ENCODE measurements around the gene ARHGEF37.

GRCh38 chr5:149680810-149681221, 99.5 kb downstream of the ARHGEF37 start:
- peak; percentile 87 for TF ChIP-seq SPI1 (IDR thresholded peaks at IDR 0.05; ENCODE audit: borderline replicate concordance, low read depth, low read length)
- TF ChIP-seq HNRNPK (IDR thresholded peaks at IDR 0.05; ENCODE audit: low read depth, low read length, poor library complexity, severe bottlenecking), result no peak
- no peak for TF ChIP-seq ZNF280B (CRISPR knock-in tag; IDR thresholded peaks at IDR 0.05)

Data from K562 (cell line).